Neural crest cell (in vitro differentiated cells): ENCODE measurements around the gene MAP3K13. TPM values are rescaled to one million over a fixed set of nuclear protein-coding genes. Genes with fewer than 3 reads are reported as not detected.
"Not testable (repeated sequence)": the region's sequence is repeated elsewhere in the genome, so short reads cannot be mapped to it uniquely, and the experiment has no call there.

Experiments
- DNase-seq: peaks from one replicate; pipeline ENCODE4 v3.0.0; 2021; ENCODE audit warnings: low read depth, mixed read lengths, low spot score
- H3K27ac Mint-ChIP-seq: one replicate; pipeline ENCODE4 v1.8.0; 2021; ENCODE audit warnings: mild to moderate bottlenecking, mixed read lengths; ENCODE audit not compliant: unreplicated experiment
- H3K27me3 Mint-ChIP-seq: 2 replicates; pipeline ENCODE4 v1.8.0; 2021; ENCODE audit warnings: low read depth, mild to moderate bottlenecking, mixed read lengths
- H3K36me3 Mint-ChIP-seq: 2 replicates; pipeline ENCODE4 v1.8.0; 2021; ENCODE audit warnings: low read depth, mild to moderate bottlenecking, mixed read lengths
- H3K4me1 Mint-ChIP-seq: 2 replicates; pipeline ENCODE4 v1.8.0; 2021; ENCODE audit warnings: mixed read lengths
- H3K4me3 Mint-ChIP-seq: one replicate; pipeline ENCODE4 v1.8.0; 2021; ENCODE audit warnings: mild to moderate bottlenecking, mixed read lengths
- H3K9me3 Mint-ChIP-seq: 2 replicates; pipeline ENCODE4 v1.8.0; 2021; ENCODE audit warnings: mixed read lengths
- CTCF ChIP-seq: fragments of 200-600 bp; sonication (generic); conservative IDR thresholded peaks from 2 replicates; pipeline ENCODE4 v1.5.0; 2021; ENCODE audit warnings: antibody characterized with exemption, mild to moderate bottlenecking
- total RNA-seq: library from RNA; stranded (reverse); gene quantifications from 2 replicates; pipeline ENCODE4 v1.2.1, GENCODE V29; 2021

The MAP3K13 gene
- total RNA-seq, 1 donor from 2014 or later = 18.8 TPM

GRCh38 chr3:185366074-185366335 lies 3.1 kb downstream of the MAP3K13 start:
- no peak for DNase-seq
- no peak overlapping the region for H3K27ac Mint-ChIP-seq
- H3K27me3 Mint-ChIP-seq = peaks cover 52% of the 10 kb centered on the region
- no peaks in the 10 kb centered on the region for H3K9me3 Mint-ChIP-seq
- H3K36me3 Mint-ChIP-seq = no peaks in the 10 kb centered on the region
- no peak for TF ChIP-seq CTCF
- H3K4me3 Mint-ChIP-seq = no peak overlapping the region
- H3K4me1 Mint-ChIP-seq = peaks cover 24% of the 10 kb centered on the region

DNA sequence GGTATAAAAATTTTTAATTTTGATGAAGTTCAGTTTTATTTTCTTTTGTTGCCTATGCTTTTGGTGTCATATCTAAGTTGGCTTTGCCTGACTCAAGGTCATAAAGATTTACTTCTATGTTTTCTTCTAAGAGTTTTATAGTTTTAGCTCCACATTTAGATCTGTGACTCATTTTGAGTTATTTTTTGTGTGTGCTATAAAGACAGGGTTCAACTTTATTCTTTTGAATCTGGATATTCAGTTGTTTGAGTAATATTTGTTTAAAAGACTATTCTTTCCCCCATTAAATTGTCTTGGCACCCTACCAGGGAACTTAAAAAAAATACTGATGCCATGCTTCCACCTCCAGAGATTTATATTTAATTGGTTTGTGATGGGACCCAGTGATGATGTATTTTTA lies 4.0 kb downstream of the MAP3K13 start:
- no peaks in the 10 kb centered on the region for H3K36me3 Mint-ChIP-seq
- H3K9me3 Mint-ChIP-seq = no peaks in the 10 kb centered on the region
- H3K4me1 Mint-ChIP-seq = peaks cover 29% of the 10 kb centered on the region
- H3K27ac Mint-ChIP-seq = no peak overlapping the region
- no peak for TF ChIP-seq CTCF
- DNase-seq = no peak
- no peak overlapping the region for H3K4me3 Mint-ChIP-seq
- peaks cover 57% of the 10 kb centered on the region for H3K27me3 Mint-ChIP-seq

DNA sequence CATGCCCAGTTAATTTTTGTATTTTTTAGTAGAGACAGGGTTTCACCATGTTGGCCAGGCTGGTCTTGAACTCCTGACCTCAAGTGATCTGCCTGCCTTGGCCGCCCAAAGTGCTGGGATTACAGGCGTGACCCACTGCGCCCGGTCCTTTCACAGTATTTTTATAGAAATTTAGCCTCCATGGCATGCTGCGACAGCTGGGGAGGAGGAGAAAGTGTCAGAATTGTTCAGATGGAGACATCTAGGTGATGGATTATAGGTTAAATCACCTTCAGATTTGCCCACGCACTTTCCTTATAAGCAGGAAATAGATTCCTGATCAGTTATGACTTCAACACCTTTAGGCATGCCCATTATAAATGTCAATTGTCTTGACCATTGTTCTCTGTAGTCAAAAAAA lies 7.4 kb downstream of the MAP3K13 start:
- not testable (repeated sequence) for H3K4me1 Mint-ChIP-seq, H3K27ac Mint-ChIP-seq, DNase-seq, H3K9me3 Mint-ChIP-seq, H3K4me3 Mint-ChIP-seq, H3K36me3 Mint-ChIP-seq
- peaks cover 32% of the 10 kb centered on the region for H3K27me3 Mint-ChIP-seq

DNA sequence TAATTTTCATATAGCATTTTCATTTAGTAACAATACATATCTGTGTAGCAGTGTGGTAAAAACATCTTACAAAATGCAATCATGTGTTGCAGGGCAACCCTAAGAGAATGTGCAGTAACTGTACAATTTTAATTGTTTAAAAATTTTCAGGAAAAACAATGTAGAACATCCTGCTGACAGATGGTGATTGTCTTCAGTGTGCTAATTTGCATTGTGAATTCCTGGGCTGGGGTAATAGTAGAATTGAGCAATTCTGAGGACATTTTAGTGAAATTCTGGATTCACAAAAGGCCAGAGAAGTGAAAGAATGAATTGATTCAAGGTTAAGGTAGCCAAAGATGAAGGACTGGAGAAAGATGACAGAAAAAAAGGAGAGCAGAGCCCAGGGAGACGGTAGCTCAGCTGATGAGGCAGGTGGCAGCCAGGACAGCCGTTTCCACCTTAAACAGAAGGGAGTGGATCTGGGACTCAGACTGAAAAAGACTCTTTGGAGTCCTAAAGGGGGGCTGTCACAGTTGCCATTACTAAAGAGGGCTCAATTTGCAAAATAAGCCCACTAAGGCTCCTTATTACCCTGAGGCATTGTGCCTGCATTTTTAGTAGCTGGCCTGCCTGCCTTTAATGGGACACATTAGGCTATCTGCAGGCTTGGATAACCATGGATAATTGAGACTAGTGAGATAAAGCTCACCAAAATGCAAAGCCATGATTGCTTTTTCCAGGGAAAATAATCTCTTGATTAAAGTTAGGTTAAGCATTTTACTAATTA lies 8.6 kb downstream of the MAP3K13 start:
- Mint-ChIP-seq H3K9me3 (no peaks in the 10 kb centered on the region), H3K4me1 (peaks cover 10% of the 10 kb centered on the region), H3K27ac (peak overlapping the region; percentile 92), H3K4me3 (no peak overlapping the region), H3K27me3 (peaks cover 22% of the 10 kb centered on the region), H3K36me3 (no peaks in the 10 kb centered on the region)
- no peak for DNase-seq
- TF ChIP-seq CTCF = no peak

- Mint-ChIP-seq H3K36me3 (no peaks in the 10 kb centered on the region), H3K4me1 (no peaks in the 10 kb centered on the region), H3K27ac (no peak overlapping the region), H3K9me3 (peaks cover 8% of the 10 kb centered on the region), H3K27me3 (no peaks in the 10 kb centered on the region), H3K4me3 (no peak overlapping the region)
- no peak for TF ChIP-seq CTCF
- no peak for DNase-seq
Observed at GRCh38 chr3:185381320-185382058, 18.6 kb downstream of the MAP3K13 start.

DNA sequence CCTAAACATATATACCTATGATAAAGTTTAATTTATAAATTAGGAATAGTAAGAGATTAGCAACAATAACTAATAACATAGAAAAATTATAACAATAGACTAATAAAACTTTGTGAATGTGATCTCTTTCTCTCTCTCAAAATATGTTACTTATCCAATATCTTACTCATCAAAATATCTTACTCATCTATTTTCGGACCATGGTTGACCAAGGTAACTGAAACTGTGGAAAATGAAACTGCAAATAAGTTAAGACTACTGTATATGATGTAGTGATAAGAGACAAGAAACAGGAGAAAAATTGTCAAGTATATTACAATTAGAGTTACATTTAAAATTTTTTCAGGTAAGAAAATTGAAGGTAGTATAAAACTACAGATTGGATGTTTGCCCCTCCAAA lies 19.2 kb downstream of the MAP3K13 start:
- DNase-seq = no peak
- no peak for TF ChIP-seq CTCF
- no peaks in the 10 kb centered on the region for H3K27me3 Mint-ChIP-seq
- H3K36me3 Mint-ChIP-seq = no peaks in the 10 kb centered on the region
- no peak overlapping the region for H3K4me3 Mint-ChIP-seq
- peaks cover 8% of the 10 kb centered on the region for H3K9me3 Mint-ChIP-seq
- H3K4me1 Mint-ChIP-seq = no peaks in the 10 kb centered on the region
- H3K27ac Mint-ChIP-seq = no peak overlapping the region

- H3K27ac Mint-ChIP-seq, H3K4me3 Mint-ChIP-seq, H3K27me3 Mint-ChIP-seq, H3K4me1 Mint-ChIP-seq, H3K36me3 Mint-ChIP-seq, H3K9me3 Mint-ChIP-seq, DNase-seq: not testable (repeated sequence)
Observed at GRCh38 chr3:185386515-185386914, 23.6 kb downstream of the MAP3K13 start.
